IPS-15b (cell line): ENCODE results near the gene NUP42.

ENCODE experiments used
- H3K27me3 ChIP-seq: one replicate; pipeline ENCODE4 v1.6.1; 2013; ENCODE audit warnings: low read length; ENCODE audit not compliant: control insufficient read depth, insufficient read depth
- H3K36me3 ChIP-seq: one replicate; pipeline ENCODE4 v1.6.1; 2013; ENCODE audit warnings: low read length; ENCODE audit not compliant: control insufficient read depth, insufficient read depth
- H3K4me1 ChIP-seq: one replicate; pipeline ENCODE4 v1.6.1; 2013; ENCODE audit warnings: mild to moderate bottlenecking, low read length; ENCODE audit not compliant: control insufficient read depth, insufficient read depth
- H3K4me3 ChIP-seq: one replicate; pipeline ENCODE4 v1.5.1; 2013; ENCODE audit warnings: low read depth, low read length
- H3K9ac ChIP-seq: one replicate; pipeline ENCODE4 v1.6.1; 2013; ENCODE audit warnings: low read depth, mild to moderate bottlenecking, low read length
- H3K9me3 ChIP-seq: one replicate; pipeline ENCODE4 v1.6.1; 2013; ENCODE audit warnings: mild to moderate bottlenecking, low read length; ENCODE audit not compliant: control insufficient read depth, insufficient read depth

Gene NUP42

DNA sequence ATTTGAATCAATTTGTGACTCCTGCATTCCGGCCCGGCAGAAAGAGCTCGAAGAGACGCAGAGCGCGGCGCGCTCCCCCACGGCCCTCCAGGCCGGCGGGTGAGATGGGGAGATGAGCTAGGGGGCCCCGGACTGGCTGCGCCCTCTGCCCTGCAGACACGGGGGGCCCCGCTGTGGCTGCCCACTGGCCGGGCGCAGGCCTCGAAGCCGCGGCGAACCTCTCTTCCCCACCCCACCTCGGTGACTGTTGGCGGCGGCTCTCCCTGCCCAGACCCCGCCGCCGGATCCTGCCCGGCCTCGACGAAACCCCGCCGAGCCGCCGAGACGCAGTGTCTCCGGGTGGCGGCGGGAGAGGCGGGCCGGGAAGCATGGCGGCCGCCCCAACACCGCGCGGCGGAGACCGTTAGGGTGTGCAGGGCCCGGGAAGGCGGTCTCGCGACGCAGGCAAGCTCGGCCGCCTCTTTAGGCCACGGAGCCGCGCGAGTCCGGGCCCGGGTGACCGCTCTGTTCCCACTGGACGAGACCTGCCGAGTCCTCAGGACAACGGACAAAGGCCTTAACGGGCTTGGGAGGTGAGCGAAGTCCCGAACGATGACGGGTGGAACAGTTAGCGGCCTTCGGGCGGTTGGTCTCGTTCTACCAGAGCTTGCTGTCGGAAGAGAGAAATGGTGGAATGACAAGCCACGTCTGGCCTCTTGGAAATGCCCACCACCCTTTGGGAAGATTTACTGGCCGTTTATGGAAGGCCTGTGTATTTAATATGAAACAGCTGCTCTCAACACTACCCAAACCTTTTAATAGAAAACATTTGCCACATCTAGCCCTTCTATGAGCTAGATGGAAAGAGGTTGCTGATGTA lies 24.3 kb downstream of the NUP42 start:
- H3K9ac ChIP-seq = no peak overlapping the region
- H3K36me3 ChIP-seq = no peaks in the 10 kb centered on the region
- no peaks in the 10 kb centered on the region for H3K27me3 ChIP-seq
- H3K4me1 ChIP-seq = no peaks in the 10 kb centered on the region
- H3K9me3 ChIP-seq = no peaks in the 10 kb centered on the region
- H3K4me3 ChIP-seq = no peak overlapping the region

- Histone ChIP-seq H3K36me3 (no peaks in the 10 kb centered on the region), H3K27me3 (no peaks in the 10 kb centered on the region), H3K4me3 (no peak overlapping the region), H3K9ac (no peak overlapping the region), H3K9me3 (no peaks in the 10 kb centered on the region), H3K4me1 (no peaks in the 10 kb centered on the region)
These were observed 25.2 kb downstream of the NUP42 start for GRCh38 chr7:23207021-23207420.

GRCh38 chr7:23207884-23208283 lies 26.0 kb downstream of the NUP42 start:
- no peaks in the 10 kb centered on the region for H3K27me3 ChIP-seq
- H3K9me3 ChIP-seq = no peaks in the 10 kb centered on the region
- no peaks in the 10 kb centered on the region for H3K36me3 ChIP-seq
- H3K4me1 ChIP-seq = no peaks in the 10 kb centered on the region
- no peak overlapping the region for H3K4me3 ChIP-seq
- no peak overlapping the region for H3K9ac ChIP-seq

DNA sequence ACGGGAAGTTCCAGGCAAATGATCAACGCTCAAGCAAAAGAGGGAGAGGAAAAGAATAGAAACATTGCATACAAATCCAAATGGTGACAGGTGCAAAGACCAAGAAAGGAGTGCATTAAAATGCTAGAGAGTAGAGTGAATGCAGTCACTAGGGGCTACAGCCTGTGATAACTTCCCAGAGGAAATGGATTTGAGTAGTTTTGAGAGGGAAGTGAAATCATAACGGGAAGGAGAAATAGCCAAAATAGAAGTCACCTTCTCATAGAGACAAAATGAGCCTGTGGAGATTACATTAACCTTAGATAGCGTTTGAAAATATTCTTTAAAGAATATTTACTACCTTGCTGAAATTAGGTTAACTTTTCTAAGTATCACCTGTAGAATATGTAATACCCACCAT lies 26.5 kb downstream of the NUP42 start:
- no peaks in the 10 kb centered on the region for H3K9me3 ChIP-seq
- H3K9ac ChIP-seq = no peak overlapping the region
- no peaks in the 10 kb centered on the region for H3K4me1 ChIP-seq
- H3K27me3 ChIP-seq = no peaks in the 10 kb centered on the region
- H3K36me3 ChIP-seq = no peaks in the 10 kb centered on the region
- H3K4me3 ChIP-seq = no peak overlapping the region

DNA sequence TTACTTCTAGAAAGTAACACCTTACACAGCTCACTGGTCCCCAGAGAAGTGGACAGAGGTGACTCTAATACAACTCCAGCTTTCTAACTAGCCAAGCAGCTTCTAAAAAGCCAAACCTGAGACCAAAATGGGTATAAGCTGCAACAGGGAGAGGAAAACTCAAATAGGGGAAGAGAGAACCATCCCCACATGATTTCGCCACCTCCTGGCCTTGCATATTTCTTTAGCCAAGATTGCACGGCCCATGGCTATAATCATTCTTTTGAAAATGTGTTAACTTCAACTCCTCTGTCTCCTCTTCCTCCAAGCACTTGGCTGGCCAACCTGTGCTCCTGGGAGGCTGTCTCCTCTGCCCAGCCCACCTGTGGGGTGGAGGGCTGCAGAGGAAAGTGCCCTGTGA lies 28.7 kb downstream of the NUP42 start:
- H3K9me3 ChIP-seq = no peaks in the 10 kb centered on the region
- H3K27me3 ChIP-seq = no peaks in the 10 kb centered on the region
- no peak overlapping the region for H3K4me3 ChIP-seq
- H3K4me1 ChIP-seq = no peaks in the 10 kb centered on the region
- H3K36me3 ChIP-seq = no peaks in the 10 kb centered on the region
- no peak overlapping the region for H3K9ac ChIP-seq

DNA sequence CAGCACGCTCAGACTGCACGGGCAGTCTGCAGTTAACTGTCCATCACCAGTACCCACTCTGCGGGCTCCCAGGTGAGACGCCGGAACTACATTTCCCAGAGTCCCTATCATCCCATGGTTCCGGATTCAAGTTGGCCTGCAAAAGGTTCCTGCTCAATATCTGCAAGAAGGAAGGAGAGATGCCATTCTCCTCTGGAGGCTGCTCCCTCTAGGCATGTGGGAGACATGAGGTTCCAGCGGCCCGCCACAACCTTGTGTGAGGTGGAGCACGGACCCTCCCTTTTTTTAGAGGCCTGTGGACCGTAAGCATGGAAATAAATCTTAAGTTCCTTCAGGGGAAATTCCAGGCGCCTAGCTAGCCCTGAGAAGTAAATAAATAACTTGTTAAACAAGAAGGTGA lies 29.7 kb downstream of the NUP42 start:
- no peaks in the 10 kb centered on the region for H3K36me3 ChIP-seq
- no peak overlapping the region for H3K9ac ChIP-seq
- H3K9me3 ChIP-seq = no peaks in the 10 kb centered on the region
- H3K27me3 ChIP-seq = no peaks in the 10 kb centered on the region
- no peak overlapping the region for H3K4me3 ChIP-seq
- H3K4me1 ChIP-seq = no peaks in the 10 kb centered on the region

- Histone ChIP-seq H3K9ac (no peak overlapping the region), H3K4me3 (no peak overlapping the region), H3K9me3 (no peaks in the 10 kb centered on the region), H3K27me3 (no peaks in the 10 kb centered on the region), H3K4me1 (no peaks in the 10 kb centered on the region), H3K36me3 (no peaks in the 10 kb centered on the region)
These were observed 30.5 kb downstream of the NUP42 start for GRCh38 chr7:23212395-23212794.

DNA sequence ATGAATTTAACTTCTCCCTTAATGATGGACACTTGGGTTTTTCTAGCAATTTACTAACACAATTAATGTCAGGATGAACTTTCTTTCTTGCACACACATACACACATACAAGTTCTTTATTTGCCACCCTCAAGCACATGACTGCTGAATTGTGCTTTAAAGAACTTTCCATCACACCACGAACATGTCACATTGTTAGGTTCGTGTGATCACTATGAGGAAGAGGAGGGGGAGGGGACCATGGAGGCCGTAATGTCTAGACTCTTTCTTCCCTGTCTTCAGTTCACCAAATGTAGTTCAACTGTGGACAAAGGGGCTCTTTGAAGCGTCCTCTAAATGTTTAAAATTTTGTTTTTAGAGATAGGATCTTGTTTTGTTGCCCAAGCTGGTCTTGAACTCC lies 31.0 kb downstream of the NUP42 start:
- no peaks in the 10 kb centered on the region for H3K36me3 ChIP-seq
- no peaks in the 10 kb centered on the region for H3K27me3 ChIP-seq
- no peaks in the 10 kb centered on the region for H3K9me3 ChIP-seq
- H3K4me1 ChIP-seq = no peaks in the 10 kb centered on the region
- H3K4me3 ChIP-seq = no peak overlapping the region
- no peak overlapping the region for H3K9ac ChIP-seq

GRCh38 chr7:23213755-23214154 lies 31.9 kb downstream of the NUP42 start:
- Histone ChIP-seq H3K4me1 (no peaks in the 10 kb centered on the region), H3K4me3 (no peak overlapping the region), H3K9me3 (no peaks in the 10 kb centered on the region), H3K36me3 (no peaks in the 10 kb centered on the region), H3K27me3 (no peaks in the 10 kb centered on the region), H3K9ac (no peak overlapping the region)

- no peaks in the 10 kb centered on the region for H3K9me3 ChIP-seq
- no peaks in the 10 kb centered on the region for H3K4me1 ChIP-seq
- H3K27me3 ChIP-seq = no peaks in the 10 kb centered on the region
- H3K4me3 ChIP-seq = no peak overlapping the region
- H3K36me3 ChIP-seq = no peaks in the 10 kb centered on the region
- no peak overlapping the region for H3K9ac ChIP-seq
These were observed 32.6 kb downstream of the NUP42 start for GRCh38 chr7:23214423-23214822.

GRCh38 chr7:23214938-23215337 lies 33.1 kb downstream of the NUP42 start:
- Histone ChIP-seq H3K9me3 (no peaks in the 10 kb centered on the region), H3K36me3 (no peaks in the 10 kb centered on the region), H3K9ac (no peak overlapping the region), H3K4me3 (no peak overlapping the region), H3K4me1 (no peaks in the 10 kb centered on the region), H3K27me3 (no peaks in the 10 kb centered on the region)

DNA sequence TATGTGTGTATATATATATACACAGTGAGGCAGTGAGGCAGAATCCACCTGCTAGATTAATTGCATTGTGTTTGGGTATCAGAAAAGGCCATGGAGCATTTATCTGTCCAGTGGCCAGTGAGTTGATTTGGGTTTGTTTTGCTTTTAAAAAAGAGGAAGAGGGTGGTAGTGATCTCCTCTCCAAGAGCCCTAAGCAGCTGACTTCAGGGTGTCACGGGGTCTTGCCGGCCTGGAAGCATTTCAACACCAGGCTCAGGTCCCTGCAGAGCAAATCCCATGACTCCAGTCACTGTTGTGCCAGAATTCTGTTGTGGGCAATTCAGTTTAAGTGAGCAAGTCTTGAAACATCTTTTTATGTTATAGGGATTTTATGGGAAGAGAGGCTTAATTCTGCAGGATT lies 34.2 kb downstream of the NUP42 start:
- Histone ChIP-seq H3K4me1 (no peaks in the 10 kb centered on the region), H3K9ac (no peak overlapping the region), H3K4me3 (no peak overlapping the region), H3K36me3 (no peaks in the 10 kb centered on the region), H3K9me3 (no peaks in the 10 kb centered on the region), H3K27me3 (no peaks in the 10 kb centered on the region)
